T47D (cell line): ENCODE results near the gene VWF.
"Not testable (repeated sequence)": the region's sequence is repeated elsewhere in the genome, so short reads cannot be mapped to it uniquely, and the experiment has no call there.

ENCODE experiments used
- DNase-seq, 2 experiments: peaks; one replicate each; pipeline versions ENCODE4 v3.0.0 to v3.0.0-alpha.2; 2011 to 2012; ENCODE audit warnings: low read depth in 1 of 2, low spot score in 1 of 2
- JUND ChIP-seq: IDR thresholded peaks from 2 replicates; pipeline ENCODE4 v1.6.1; 2012; ENCODE audit warnings: low read depth
- in situ Hi-C: cut with HindIII; loops from 2 replicates; pipeline ENCODE4 v1.10.0; 2016; ENCODE audit warnings: low sequenced_read_pairs, low pct_unique_long_range_greater_than_20kb

The VWF gene

DNA sequence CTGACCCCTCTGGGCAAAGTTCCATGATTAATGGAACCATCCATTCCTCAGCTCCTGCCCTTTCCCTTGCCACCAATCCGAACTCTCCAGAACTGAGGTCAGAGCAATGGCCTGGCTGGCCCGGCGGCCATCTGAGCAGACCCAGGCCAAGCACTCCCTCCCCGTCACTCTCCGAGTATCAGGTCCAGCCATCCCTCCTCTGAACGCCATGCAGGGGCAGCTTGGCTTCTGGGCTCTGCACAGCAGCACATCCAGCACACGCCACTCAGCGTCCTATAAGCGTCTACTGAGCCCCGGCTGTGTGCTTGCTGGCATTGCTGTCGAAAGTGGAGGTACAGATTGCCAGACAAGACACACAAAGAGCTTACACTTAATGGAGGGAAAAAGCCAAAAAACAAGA is 34.3 kb upstream of the VWF start:
- in situ Hi-C loops, result no loop called here
- DNase-seq, result no peak
- TF ChIP-seq JUND, result no peak

DNA sequence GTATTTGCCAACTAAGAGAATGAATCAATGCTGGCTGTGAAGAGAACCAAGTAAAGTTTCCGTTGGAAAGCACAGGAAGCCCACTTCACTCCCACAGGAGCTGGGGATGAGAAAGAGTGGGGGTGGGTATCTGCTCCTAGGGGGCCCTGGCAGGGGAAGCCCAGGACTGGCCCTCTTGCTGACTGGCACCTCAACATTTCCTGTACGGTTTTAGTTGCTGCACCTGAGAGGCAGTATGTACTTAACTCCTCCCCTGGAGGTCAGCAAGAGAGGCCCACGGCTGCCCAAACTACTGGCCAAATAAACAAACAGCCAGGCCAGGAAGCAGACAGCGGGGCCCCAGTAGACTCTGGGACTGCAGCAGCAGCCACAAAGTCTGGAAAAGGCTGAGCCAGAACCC is 33.8 kb upstream of the VWF start:
- peak in 1 of 2 experiments; percentile 1 for DNase-seq
- in situ Hi-C loops, result no loop called here
- TF ChIP-seq JUND, result no peak

DNA sequence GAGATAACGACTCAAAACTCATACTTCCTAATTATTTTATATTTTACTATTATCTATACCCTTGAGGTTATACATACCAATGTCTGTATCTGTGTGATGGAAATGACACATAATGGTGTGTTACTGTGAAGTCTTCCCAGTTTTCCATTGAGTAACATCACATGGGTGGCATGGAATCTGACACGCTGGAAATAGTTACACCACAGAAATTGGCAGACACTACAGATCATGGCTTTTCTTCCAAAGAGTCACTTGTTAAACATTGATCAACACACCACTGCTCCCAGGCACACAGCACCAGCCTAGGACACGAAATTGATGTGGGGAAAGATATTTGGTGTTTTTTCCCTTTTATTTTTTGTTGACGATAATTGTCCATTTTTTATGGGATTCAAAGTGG is 33.0 kb upstream of the VWF start:
- no peak for DNase-seq
- TF ChIP-seq JUND, result no peak
- in situ Hi-C loops, result no loop called here

DNA sequence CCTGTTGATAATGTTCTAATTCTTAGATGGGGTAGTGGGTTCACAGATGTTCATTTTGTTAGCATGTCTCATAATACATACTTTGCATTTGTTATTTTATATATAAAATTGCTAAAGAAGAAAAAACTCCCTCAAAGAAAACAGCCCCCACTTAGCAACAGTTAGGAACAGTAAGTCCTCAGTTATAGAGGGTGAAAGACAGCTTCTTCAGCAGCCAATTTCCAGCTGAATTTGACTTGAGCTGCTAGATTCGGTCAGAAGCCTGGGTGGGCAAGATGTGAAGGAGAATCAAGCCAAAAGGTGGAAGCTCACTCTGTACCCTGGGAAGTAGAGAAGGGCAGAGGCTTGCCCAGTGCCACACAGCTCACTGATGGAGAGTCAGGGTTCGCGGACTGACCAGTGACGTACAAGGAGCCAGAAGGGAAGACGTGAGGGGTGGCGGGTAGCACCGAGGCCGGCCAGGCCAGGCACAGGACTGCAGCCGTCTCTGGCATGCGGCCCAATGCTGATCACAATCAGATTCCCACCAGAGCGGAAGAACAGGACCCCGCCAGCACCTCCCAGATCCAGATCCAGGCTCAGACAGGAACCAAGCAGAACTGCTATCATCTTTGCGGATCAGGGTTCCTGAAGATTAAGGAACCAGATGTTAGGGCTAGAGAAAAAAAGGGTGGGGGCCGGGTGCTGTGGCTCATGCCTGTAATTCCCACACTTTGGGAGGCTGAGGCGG is 30.4 kb upstream of the VWF start:
- in situ Hi-C loops, result no loop called here
- no peak for TF ChIP-seq JUND
- DNase-seq, result no peak

DNA sequence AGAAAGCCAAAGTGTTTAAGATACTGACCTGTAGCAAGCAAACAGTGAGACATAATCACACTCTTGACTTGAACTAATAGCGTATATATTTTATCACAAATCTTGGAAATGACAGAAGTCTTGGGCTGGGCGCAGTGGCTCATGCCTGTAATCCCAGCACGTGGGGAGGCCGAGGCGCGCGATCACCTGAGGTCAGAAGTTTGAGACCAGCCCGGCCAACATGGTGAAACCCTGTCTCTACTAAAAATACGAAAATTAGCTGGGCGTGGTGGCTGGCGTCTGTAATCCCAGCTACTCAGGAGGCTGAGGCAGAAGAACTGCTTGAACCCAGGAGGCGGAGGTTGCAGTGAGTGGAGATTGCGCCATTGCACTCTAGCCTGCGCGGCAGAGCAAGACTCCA is 24.3 kb upstream of the VWF start:
- DNase-seq, in situ Hi-C loops: not testable (repeated sequence)

DNA sequence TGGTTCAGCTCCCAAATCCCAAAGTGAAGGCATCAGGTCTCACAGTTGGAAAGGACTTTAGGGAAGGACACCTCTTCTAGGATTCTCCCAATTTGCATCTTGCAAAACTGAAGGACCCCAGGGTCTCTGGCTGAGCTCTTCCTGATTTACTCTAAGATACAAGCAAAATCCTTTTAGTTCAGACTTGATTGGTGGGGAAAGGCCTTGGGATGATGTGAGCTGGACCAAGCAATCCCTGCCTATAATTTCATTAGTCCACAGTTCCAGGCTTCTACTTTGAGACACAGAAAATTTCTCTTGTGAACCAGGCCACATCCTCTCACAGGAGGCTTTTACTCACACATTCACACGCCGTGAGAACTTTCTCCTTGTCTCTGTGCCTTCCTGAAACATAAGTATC is 23.6 kb upstream of the VWF start:
- TF ChIP-seq JUND, result no peak
- no peak for DNase-seq
- in situ Hi-C loops, result no loop called here

DNA sequence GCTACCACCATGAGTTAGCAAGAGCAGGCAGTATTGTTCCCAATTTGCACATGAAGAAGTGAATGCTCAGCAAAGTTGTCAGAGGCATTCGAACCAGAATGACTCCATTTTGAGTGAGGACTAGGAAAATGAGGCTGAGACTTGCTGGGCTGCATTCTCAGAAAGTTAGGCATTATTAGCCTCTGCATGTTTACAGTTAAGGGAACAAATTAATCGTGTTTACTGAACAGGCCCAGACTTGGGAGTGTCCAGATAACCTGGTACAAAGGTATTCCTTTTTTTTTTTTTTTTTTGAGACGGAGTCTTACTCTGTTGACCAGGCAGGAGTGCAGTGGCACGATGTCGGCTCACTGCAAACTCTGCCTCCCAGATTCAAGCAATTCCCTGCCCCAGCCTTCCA is 22.5 kb upstream of the VWF start:
- no peak for DNase-seq
- in situ Hi-C loops, result no loop called here
- TF ChIP-seq JUND, result no peak

DNA sequence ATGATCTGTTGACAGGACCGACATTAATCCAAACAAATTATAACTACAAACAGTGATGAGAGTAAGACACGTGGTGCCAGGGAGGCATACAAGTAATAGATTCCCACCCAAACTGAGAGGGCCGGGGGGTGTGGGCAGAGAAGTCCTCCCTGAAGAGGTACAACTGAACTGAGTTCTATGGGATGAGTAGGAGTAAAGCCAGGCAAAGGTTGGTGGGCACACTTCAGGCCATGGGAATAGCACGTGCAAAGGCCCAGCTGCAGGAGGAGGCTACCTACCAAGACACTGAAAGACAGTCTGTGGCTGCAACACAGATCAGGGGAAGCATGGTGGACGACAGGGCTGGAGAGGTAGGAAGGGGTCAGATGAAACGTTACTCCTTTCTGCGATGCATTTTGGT is 22.0 kb upstream of the VWF start:
- no peak for DNase-seq
- TF ChIP-seq JUND, result no peak
- in situ Hi-C loops, result no loop called here

DNA sequence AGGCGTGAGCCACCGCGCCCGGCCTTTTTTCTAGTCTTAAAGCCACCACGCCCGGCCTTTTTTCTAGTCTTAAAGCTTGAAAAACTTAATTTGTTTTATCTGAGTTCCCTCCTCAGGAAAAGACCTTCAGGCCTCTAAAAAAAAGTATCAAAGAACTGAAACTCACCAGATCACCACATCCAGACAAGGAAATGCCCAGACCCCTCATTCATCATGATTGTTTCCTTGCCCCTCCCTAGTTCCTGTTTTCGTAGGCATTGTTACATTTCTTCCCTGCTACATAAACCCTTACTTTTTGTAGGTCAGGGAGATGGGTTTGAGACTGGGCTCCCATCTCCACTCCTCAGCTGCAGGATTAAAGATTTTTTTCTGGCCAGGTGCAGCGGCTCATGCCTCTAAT is 21.1 kb upstream of the VWF start:
- no peak for TF ChIP-seq JUND
- in situ Hi-C loops, result no loop called here
- DNase-seq, result no peak

DNA sequence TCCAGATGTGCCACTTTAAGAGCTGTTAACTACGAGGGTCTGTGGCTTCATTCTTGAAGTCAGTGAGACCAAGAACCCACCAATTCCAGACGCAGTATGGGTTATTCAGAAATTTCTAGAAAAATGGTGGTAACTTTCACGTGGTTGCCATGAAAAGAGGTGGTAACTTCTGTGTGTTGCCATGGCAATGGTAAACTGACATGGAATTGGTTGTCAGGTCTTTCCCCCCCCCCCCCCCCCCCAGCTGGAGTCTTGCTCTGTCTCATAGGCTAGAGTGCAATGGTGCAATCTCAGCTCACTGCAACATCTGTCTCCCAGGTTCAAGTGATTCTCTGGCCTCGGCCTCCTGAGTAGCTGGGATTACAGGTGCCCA is 18.8 kb upstream of the VWF start:
- no peak for TF ChIP-seq JUND
- in situ Hi-C loops, result no loop called here
- DNase-seq, result no peak

DNA sequence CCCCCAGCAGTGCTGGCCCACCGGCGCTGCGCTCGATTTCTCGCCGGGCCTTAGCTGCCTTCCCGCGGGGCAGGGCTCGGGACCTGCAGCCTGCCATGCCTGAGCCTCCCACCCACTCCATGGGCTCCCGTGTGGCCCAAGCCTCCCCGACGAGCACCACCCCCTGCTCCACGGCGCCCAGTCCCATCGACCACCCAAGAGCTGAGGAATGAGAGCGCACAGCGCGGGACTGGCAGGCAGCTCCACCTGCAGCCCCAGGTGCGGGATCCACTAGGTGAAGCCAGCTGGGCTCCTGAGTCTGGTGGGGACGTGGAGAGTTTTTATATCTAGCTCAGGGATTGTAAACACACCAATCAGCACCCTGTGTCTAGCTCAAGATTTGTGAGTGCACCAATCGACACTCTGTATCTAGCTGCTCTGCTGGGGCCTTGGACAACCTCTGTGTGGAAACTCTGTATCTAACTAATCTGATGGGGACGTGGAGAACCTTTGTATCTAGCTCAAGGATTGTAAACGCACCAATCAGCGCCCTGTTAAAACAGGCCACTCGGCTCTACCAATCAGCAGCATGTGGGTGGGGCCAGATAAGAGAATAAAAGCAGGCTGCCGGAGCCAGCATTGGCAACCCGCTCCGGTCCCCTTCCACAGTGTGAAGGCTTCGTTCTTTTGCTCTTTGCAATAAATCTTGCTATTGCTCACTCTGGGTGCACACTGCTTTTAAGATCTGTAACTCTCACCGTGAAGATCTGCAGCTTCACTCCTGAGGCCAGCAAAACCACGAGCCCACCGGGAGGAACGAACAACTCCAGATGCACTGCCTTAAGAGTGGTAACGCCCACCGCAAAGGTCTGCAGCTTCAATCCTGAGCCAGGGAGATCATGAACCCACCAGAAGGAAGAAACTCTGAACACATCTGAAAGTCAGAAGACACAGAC is 18.2 kb upstream of the VWF start:
- DNase-seq, in situ Hi-C loops: not testable (repeated sequence)

DNA sequence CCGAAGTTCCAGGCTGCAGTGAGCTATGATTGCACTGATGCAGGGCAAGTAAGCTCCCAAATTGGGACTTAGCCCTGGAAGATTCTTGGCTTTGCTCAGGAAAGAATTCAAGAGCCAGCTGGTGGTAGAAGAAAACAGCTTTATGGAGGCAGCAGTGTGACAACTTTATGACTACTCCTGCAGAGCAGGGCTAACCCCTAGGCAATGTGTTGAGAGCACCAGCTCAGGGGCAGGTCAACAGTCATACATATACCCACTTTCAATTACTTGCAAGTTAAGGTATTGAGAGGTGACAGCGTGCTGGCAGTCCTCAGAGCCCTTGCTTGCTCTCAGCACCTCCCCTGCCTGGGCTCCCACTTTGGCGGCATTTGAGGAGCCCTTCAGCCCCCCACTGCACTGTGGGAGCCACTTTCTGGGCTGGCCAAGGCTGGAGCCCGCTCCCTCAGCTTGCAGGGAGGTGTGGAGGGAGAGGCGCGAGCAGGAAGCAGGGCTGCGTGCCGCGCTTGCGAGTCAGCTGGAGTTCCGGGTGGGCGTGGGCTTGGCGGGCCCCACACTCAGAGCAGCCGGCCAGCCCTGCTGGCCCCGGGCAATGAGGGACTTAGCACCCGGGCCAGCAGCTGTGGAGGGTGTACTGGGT is 17.4 kb upstream of the VWF start:
- in situ Hi-C loops, DNase-seq: not testable (repeated sequence)

DNA sequence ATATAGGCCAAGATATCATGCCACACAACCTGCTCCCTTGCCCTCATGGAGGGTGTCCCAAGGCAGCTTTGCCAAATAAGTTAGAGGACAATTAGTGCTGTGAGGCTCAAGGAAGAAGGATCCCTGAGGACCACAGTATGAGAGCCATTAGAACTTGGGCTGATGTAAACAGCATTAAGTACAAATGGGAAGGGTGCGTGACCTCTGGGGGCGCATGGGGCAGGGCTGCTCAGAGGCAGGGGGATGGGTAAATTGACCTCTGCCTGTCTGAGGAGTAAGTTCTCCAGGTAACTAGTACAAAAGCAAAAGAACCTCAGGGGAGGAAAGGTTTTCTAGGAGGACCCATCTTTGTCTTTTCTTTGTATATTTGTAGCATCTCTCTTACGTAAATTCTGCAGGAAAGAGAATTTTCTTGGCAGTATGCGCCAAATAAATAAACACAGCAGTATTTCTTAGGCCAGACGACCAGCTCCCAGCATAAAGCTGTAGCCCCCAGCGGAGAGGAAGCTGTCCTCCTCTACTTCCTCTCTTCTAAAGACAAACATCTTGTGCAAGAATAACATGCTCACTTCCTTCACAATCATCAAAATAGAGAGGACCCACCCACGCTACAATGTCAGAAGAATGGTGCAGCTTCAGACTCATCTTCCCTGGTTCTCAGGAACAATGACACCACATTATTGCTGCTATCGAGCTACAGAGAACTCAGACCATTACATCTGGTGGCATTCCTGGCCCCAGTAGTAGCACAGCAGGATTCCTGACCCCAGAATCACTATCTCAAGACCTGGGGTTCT is 16.4 kb upstream of the VWF start:
- in situ Hi-C loops, result no loop called here

More for the DNA sequence above, 16.4 kb upstream of the VWF start:
- no peak for DNase-seq
- TF ChIP-seq JUND, result no peak
